Measurements from ENCODE around the gene POU3F2.

POU3F2 gene

DNA sequence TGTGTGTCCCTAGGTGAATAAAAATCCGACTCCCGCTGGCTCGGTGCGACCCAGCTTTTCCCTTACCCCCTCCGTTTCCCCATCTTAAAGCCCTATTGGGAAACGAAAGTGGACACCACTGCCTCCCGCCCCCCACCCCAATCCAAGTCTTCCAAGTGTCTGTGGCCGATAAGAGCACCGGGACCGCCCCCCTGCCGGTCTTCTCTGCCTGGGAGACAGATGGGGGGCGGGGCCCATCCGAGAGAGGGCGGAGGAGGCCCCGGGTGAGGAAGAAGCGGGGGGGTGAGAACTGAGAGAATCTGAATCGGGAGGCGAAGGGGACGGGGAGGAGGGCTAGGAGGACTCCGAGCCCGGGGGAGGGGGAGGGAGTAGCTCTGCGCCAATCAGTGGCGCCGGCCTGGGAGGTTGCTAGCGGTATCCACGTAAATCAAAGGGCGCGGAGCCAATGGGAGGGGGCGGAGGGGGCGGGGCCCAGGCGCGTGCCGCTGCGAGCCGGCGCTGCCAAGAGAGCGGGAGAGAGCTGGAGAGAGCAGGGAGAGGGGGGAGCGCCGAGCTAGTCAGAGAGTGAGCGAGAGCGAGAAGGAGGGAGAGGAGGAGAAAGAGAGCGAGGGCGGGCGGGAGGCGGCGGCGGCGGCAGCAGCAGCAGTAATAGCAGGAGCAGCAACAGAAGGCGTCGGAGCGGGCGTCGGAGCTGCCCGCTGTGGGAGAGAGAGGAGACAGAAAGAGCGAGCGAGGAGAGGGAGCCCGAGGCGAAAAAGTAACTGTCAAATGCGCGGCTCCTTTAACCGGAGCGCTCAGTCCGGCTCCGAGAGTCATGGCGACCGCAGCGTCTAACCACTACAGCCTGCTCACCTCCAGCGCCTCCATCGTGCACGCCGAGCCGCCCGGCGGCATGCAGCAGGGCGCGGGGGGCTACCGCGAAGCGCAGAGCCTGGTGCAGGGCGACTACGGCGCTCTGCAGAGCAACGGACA is at the start of gene POU3F2:
TSS of gene POU3F2 (plus strand) at position 515 of the 972 bp plus-strand sequence. CDS start at position 815, 300 bp downstream.
- DNase-seq (peak; percentile 63), ATAC-seq (peak; percentile 70)
- no peaks in the 10 kb centered on the region for H3K9me3 Mint-ChIP-seq
- H3K4me1 Mint-ChIP-seq, result peaks cover 44% of the 10 kb centered on the region
- H3K27me3 Mint-ChIP-seq, result peaks cover 77% of the 10 kb centered on the region
- H3K4me3 Mint-ChIP-seq, result peak within 1 kb of the TSS; percentile 76
- no peaks in the 10 kb centered on the region for H3K36me3 Mint-ChIP-seq (ENCODE audit: low read depth)
- no peak within 1 kb of the TSS for H3K27ac Mint-ChIP-seq

DNA sequence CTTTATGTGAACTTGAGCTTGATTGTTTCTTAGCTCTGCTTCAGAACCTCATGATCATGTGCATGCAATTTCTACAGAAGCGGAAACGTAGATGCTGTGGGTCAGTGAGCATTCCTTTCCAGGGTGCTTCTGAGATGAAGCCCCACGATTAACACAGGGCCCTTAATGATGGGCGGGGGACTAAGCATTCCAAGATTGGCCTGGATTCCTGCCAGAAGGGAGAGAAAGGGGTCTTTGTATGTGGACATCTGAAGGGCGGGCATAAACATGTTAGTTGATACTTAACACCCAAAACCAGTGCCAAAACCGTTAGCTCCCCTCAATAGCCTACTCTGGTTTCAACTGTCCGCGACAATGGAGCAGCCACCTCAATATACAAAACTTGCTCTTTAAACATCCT is 46.9 kb upstream of the POU3F2 start:
- Mint-ChIP-seq H3K4me1 (no peaks in the 10 kb centered on the region), H3K4me3 (no peak overlapping the region), H3K27me3 (peaks cover 24% of the 10 kb centered on the region), H3K9me3 (no peaks in the 10 kb centered on the region), H3K27ac (no peak overlapping the region), H3K36me3 (ENCODE audit: low read depth) (no peaks in the 10 kb centered on the region)
- ATAC-seq (no peak), DNase-seq (no peak)

GRCh38 chr6:98787961-98788360 is 46.4 kb upstream of the POU3F2 start:
- peaks cover 27% of the 10 kb centered on the region for H3K27me3 Mint-ChIP-seq
- no peaks in the 10 kb centered on the region for H3K9me3 Mint-ChIP-seq
- no peak for ATAC-seq
- H3K36me3 Mint-ChIP-seq (ENCODE audit: low read depth), result no peaks in the 10 kb centered on the region
- DNase-seq, result no peak
- H3K4me3 Mint-ChIP-seq, result no peak overlapping the region
- H3K27ac Mint-ChIP-seq, result no peak overlapping the region
- no peaks in the 10 kb centered on the region for H3K4me1 Mint-ChIP-seq

DNA sequence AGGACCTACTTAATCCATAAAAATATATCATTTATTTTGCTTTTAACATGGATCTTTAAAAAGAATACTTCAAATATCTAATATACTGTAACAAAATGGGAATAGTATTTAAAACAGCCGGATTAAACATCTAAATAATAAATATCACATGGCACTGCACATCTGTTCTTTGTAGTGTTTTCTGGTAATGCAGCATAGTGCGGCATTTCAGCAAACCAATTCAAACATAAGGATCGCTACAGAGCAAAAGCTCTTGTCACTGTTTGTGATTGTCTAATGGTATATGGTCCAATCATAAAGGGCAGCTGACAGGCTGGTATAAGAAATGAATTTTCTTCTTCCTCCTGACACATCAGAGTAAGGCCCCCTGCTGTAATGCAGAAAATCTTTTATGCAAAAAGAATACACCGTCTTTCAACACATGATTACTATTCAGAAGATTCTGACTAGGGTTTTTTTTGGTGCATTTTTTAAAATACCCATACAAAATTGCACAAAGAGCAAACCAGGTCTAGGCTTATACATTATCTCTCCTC is 40.0 kb upstream of the POU3F2 start:
- DNase-seq (no peak), ATAC-seq (no peak)
- H3K36me3 Mint-ChIP-seq (ENCODE audit: low read depth), result no peaks in the 10 kb centered on the region
- H3K27ac Mint-ChIP-seq, result no peak overlapping the region
- peaks cover 19% of the 10 kb centered on the region for H3K27me3 Mint-ChIP-seq
- no peak overlapping the region for H3K4me3 Mint-ChIP-seq
- no peaks in the 10 kb centered on the region for H3K4me1 Mint-ChIP-seq
- H3K9me3 Mint-ChIP-seq, result no peaks in the 10 kb centered on the region

DNA sequence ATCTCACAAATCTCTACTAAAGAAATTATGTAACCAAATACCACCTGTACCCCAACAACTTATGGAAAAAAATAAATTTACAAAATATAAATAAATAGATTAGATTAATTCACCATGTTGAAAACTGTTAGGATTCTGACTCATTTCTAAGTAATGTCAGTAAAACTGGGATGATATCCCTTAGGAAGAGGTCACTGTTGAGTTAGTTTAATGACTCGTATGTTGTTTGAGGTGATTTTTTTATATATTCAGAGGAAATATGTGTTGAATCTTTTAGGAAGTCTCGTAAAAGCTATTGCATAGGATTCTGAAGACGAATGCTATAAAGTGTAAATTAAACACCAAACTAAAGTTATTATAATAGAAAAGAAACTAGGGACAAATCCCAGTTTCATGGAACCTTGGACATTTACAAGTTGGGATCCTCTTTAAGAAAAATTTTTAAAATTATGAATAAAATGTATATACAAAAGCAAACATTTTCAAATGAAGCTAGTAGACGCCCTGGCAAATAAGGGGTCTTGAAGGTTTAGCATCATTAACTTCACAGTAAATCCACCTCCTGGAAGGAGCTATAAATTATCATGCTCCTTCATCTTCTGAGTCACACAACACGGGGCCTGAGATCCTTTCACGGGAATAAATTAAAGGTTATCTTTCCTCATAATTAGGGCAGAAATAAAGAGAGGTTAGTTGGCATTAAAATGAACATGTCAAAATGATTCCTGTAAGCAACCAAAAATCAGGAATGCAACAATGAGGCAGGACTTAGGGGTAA is 37.0 kb upstream of the POU3F2 start:
- Mint-ChIP-seq H3K9me3 (no peaks in the 10 kb centered on the region), H3K27ac (no peak overlapping the region), H3K4me3 (no peak overlapping the region), H3K27me3 (peaks cover 13% of the 10 kb centered on the region), H3K36me3 (ENCODE audit: low read depth) (no peaks in the 10 kb centered on the region), H3K4me1 (no peaks in the 10 kb centered on the region)
- DNase-seq (no peak), ATAC-seq (no peak)

DNA sequence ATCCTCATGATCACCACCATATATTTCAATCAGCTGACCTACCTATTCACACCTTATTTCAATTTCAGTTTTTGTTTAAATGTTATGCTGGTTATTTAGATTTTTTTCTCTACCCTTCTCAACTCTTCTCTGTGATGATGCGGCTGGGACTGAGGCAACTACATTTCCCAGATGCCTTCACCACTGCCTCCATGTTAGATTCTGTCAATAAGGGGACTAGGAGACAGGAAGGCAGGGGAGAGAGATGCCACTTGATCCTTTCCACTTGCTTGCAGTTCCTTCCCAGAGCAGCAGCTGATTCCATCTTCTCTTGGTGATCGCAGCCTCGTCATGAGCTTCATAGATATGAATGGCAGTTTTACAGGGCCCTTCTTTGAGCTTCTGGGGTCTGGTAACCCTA is 33.5 kb upstream of the POU3F2 start:
- no peaks in the 10 kb centered on the region for H3K4me1 Mint-ChIP-seq
- H3K27me3 Mint-ChIP-seq, result peaks cover 17% of the 10 kb centered on the region
- no peak overlapping the region for H3K4me3 Mint-ChIP-seq
- H3K36me3 Mint-ChIP-seq (ENCODE audit: low read depth), result no peaks in the 10 kb centered on the region
- no peak for ATAC-seq
- DNase-seq, result no peak
- no peak overlapping the region for H3K27ac Mint-ChIP-seq
- peaks cover 3% of the 10 kb centered on the region for H3K9me3 Mint-ChIP-seq

DNA sequence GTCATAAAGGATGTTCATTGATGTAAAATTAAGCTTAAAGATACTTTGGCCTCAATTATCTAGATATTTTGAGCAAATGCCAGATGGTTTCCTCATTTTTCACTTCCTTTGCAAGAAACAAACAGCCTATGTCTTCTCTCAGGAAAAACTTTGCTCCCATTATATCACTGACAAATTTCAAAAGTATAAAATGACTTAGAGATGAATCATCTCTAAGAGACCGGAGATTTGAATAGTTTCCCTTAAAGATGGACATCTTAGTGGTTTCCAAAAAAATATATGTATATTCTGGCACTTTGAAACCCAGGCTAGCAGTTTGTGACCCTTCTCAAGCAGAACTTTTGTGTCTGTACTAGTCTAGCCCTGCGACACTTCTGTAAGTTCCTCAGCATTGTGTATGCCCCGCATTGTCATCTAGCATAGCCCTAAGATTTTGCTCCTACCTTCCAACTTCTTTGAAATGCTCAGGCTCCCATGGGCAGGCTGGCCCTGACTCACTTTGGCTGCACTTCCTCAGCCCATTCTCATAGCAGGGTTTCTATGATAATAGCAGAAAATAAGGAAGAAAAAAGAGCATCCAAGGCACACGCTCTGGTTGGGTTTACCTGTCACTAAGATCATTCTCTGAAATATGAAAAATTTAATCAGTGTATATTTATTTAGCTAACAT is 25.7 kb upstream of the POU3F2 start:
- Mint-ChIP-seq H3K27ac (no peak overlapping the region), H3K4me1 (no peaks in the 10 kb centered on the region), H3K27me3 (peaks cover 24% of the 10 kb centered on the region), H3K4me3 (no peak overlapping the region), H3K36me3 (ENCODE audit: low read depth) (no peaks in the 10 kb centered on the region), H3K9me3 (peaks cover 4% of the 10 kb centered on the region)
- no peak for ATAC-seq
- no peak for DNase-seq

GRCh38 chr6:98812220-98812619 is 22.2 kb upstream of the POU3F2 start:
- H3K36me3 Mint-ChIP-seq (ENCODE audit: low read depth), result no peaks in the 10 kb centered on the region
- DNase-seq, result no peak
- H3K27ac Mint-ChIP-seq, result no peak overlapping the region
- H3K9me3 Mint-ChIP-seq, result peaks cover 6% of the 10 kb centered on the region
- ATAC-seq, result no peak
- H3K4me1 Mint-ChIP-seq, result no peaks in the 10 kb centered on the region
- no peak overlapping the region for H3K4me3 Mint-ChIP-seq
- H3K27me3 Mint-ChIP-seq, result peaks cover 17% of the 10 kb centered on the region

DNA sequence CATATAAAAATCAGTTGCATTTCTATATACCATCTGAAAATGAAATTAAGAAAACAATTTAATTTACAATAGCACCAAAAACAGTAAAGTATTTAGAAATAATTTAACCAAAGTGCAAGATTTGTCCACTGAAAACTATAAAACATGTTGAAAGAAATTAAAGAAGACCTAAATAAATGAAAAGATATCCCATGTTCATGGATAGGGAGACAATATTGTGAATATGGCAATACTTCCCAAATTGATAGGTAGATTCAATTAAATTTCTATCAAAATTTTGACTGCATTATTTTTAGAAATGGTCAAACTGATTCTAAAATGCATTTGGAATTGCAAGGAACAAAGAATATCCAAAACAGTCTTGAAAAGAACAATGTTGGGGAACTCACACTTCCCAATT is 17.6 kb upstream of the POU3F2 start:
- Mint-ChIP-seq H3K4me1 (no peaks in the 10 kb centered on the region), H3K27me3 (peaks cover 51% of the 10 kb centered on the region), H3K4me3 (no peak overlapping the region), H3K9me3 (peaks cover 6% of the 10 kb centered on the region), H3K27ac (no peak overlapping the region), H3K36me3 (ENCODE audit: low read depth) (no peaks in the 10 kb centered on the region)
- DNase-seq (no peak), ATAC-seq (no peak)

DNA sequence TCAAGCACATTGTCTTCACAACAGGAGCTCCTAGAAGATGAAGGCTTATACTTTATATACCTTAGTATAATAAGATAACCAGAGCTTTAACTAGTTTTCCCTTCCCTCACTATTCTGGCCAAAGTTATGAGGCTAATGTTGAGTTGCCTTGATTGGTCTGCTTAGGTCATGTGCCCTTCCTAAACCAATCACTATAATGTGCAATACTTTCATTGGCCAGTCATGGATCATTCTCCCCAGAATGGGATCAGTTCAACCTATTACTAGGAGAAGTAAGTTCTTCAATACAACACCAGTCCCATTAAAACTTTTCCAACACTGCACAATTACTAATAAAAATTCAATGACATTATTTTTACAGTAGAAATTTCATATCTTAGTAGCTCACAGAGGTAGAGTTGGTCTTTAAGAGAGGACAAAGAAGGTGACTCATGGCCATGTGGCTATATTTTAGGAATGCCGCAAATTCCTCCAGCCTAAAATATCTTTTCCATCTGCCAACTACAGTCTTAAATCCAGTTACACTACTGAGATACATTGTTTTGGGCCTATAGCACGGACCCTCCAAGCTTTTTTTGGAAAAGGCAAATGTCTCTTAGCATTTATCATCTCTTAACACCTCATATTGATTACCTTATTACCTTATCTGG is 12.5 kb upstream of the POU3F2 start:
- Mint-ChIP-seq H3K27me3 (peaks cover 84% of the 10 kb centered on the region), H3K27ac (no peak overlapping the region), H3K36me3 (ENCODE audit: low read depth) (no peaks in the 10 kb centered on the region), H3K9me3 (no peaks in the 10 kb centered on the region), H3K4me3 (no peak overlapping the region), H3K4me1 (peaks cover 19% of the 10 kb centered on the region)
- ATAC-seq, result no peak
- DNase-seq, result no peak

DNA sequence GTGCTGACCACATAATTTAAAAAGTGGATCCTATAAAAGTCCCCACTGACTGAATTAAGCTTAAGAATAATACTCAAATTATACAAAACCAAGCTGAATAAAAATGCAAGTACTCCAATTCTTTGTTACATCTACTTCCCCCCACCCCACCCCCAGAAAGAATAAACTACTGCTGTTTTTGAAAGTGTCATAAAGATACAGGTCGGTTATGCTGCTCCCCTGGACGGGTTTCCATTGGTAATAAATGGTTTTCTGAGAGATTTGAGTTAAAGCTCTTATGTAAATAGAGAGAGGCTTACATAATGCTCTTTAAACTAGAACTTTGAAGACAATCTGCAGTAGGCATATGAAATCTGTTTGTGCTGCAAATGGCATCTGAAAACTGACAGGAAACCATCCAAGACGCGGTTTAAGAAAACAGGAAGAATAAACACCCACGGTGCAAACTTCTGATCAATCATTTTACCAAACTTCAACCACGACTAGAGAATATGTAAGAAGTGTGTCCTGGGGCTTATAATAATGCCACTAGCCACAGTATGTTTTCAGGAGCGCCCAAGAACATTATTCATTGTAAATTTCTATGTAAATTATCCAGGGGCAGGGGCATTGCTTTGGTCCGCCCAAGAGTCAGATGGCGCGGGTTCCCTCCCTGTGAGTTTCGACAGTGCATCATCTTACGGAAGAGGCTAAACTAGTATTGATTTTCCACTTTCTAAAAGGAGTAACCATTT is 10.8 kb upstream of the POU3F2 start:
- Mint-ChIP-seq H3K4me1 (peaks cover 26% of the 10 kb centered on the region), H3K4me3 (peak overlapping the region; percentile 11), H3K9me3 (no peaks in the 10 kb centered on the region), H3K36me3 (ENCODE audit: low read depth) (no peaks in the 10 kb centered on the region), H3K27me3 (peaks cover 88% of the 10 kb centered on the region), H3K27ac (no peak overlapping the region)
- no peak for DNase-seq
- no peak for ATAC-seq

GRCh38 chr6:98824162-98824901 is 10.0 kb upstream of the POU3F2 start:
- DNase-seq (no peak), ATAC-seq (no peak)
- Mint-ChIP-seq H3K27ac (no peak overlapping the region), H3K27me3 (peaks cover 89% of the 10 kb centered on the region), H3K4me3 (peak overlapping the region; percentile 11), H3K9me3 (no peaks in the 10 kb centered on the region), H3K36me3 (ENCODE audit: low read depth) (no peaks in the 10 kb centered on the region), H3K4me1 (peaks cover 29% of the 10 kb centered on the region)

All from activated naive CD8-positive, alpha-beta T cell treated with anti-CD3 and anti-CD28 coated beads, Interleukin-2, amount 50 U/mL, for 24 hours (primary cell).